HUES64 (cell line): Measurements from ENCODE around the gene HOXC10.

Source experiments
- H3K27ac ChIP-seq: 2 replicates; pipeline ENCODE4 v1.7.0; 2013; ENCODE audit warnings: low read depth, low read length, inconsistent platforms
- H3K27me3 ChIP-seq: 2 replicates; pipeline ENCODE4 v1.6.1; 2013; ENCODE audit warnings: mild to moderate bottlenecking, low read length; ENCODE audit not compliant: insufficient read depth
- H3K36me3 ChIP-seq: 2 replicates; pipeline ENCODE4 v1.6.1; 2013; ENCODE audit warnings: mild to moderate bottlenecking, low read length; ENCODE audit not compliant: insufficient read depth
- H3K4me1 ChIP-seq: 2 replicates; pipeline ENCODE4 v1.6.1; 2013; ENCODE audit warnings: mild to moderate bottlenecking, low read length, moderate library complexity; ENCODE audit not compliant: insufficient read depth
- H3K4me3 ChIP-seq: 2 replicates; pipeline ENCODE4 v1.5.1; 2013; ENCODE audit warnings: mild to moderate bottlenecking, low read length, moderate library complexity
- H3K9ac ChIP-seq: 2 replicates; pipeline ENCODE4 v1.6.1; 2013; ENCODE audit warnings: mild to moderate bottlenecking, low read depth, low read length
- H3K9me3 ChIP-seq: 2 replicates; pipeline ENCODE4 v1.6.1; 2013; ENCODE audit warnings: low read depth, low read length; ENCODE audit not compliant: insufficient read depth
- WGBS: fragments of 150-250, 120-280 bp; methylation state at CpG from one replicate; pipeline ENCODE4 v1.1.7; 2013; ENCODE audit warnings: missing lambda C conversion rate; 5-methylcytosine and 5-hydroxymethylcytosine counted together

The HOXC10 gene

DNA sequence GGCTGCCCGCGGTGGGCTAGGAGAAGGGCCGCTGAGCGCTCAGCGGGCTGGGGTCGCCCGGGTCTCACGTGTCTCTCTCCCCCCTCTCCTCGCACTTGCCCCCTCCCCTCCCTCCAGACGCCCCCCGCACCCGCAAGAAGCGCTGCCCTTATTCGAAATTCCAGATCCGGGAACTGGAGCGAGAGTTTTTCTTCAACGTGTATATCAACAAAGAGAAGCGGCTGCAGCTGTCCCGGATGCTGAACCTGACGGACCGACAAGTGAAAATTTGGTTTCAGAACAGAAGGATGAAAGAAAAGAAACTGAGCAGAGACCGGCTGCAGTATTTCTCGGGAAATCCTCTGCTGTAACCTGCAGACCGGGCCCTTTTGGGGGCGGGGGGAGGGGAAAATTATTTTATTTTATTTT lies 9.9 kb upstream of the HOXC10 start:
- no peak overlapping the region for H3K9ac ChIP-seq
- no peaks in the 10 kb centered on the region; the same call in 1 of the 2 replicates for H3K4me1 ChIP-seq
- 5% methylated on average over 25 of the region's 25 CpGs for WGBS
- H3K4me3 ChIP-seq = no peak overlapping the region
- no peak overlapping the region for H3K27ac ChIP-seq
- no peaks in the 10 kb centered on the region for H3K36me3 ChIP-seq
- peaks cover 100% of the 10 kb centered on the region for H3K27me3 ChIP-seq
- H3K9me3 ChIP-seq = no peaks in the 10 kb centered on the region

DNA sequence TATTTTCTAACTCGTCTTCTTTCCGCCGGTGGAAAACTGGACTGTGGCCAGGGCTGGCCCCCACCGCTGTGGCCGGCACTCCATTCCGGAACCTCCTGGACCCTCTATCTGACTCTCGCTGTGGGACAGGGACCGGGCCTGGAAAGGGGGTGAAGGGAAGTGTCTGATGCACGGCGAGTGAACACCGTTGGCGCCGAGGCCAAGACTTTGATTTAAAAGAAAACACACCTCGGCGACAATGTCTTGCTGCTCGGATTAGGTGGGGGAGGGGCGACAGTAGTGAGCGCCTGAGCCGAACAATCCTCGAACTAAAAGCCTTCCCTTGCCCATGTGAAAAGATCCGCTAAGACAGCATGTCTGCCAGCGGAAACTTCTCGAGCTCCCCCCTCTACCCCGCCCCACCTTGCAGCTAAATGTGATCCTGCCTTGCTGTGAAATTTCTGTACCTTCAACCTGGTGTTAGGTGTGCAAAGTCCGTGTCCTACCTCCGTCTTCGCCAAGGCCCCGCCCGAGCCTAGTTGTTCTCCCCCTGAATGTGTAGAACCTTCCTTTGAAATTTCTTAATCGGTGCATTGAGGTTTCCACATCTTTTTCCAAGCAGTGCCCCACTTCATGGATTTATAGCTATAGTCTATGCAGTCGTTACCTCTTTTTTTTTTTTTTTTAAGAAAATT lies 9.3 kb upstream of the HOXC10 start:
- Histone ChIP-seq H3K9me3 (no peaks in the 10 kb centered on the region), H3K4me1 (no peaks in the 10 kb centered on the region; the same call in 1 of the 2 replicates), H3K4me3 (no peak overlapping the region), H3K27ac (no peak overlapping the region), H3K27me3 (peaks cover 100% of the 10 kb centered on the region), H3K36me3 (no peaks in the 10 kb centered on the region), H3K9ac (no peak overlapping the region)
- 13% methylated on average over 31 of the region's 31 CpGs for WGBS

DNA sequence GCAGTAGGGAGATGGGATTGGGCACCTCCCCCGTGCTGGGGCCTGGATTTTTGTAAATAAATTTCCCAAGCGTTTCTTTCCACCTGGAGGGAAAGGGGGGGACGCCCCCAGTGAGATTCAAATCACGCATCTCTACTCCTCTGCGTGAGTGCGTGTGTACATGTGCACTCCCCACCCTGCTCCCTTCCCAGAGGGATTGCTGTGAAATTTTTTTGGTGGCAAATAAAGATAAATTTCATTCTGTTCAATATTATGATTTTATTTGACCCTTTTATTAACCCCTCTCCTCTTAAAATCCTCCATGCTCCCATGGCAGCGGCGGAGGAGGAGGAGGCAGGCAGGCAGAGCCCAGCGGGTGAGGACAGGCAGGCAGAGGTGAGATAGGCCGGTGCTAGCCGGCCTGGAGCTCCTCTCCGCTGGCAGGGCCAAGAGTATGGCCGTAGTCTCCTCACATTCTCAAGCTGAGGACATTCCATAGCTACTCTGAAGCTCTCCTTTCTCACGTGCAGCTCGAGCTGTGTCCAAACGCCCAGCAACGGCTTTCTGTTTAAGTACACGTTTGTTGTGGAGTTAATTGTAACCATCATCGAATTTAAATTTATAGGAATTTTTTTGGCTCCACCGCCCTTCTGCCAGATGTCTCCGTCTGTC lies 8.6 kb upstream of the HOXC10 start:
- Histone ChIP-seq H3K9me3 (no peaks in the 10 kb centered on the region), H3K9ac (no peak overlapping the region), H3K27ac (no peak overlapping the region)

DNA sequence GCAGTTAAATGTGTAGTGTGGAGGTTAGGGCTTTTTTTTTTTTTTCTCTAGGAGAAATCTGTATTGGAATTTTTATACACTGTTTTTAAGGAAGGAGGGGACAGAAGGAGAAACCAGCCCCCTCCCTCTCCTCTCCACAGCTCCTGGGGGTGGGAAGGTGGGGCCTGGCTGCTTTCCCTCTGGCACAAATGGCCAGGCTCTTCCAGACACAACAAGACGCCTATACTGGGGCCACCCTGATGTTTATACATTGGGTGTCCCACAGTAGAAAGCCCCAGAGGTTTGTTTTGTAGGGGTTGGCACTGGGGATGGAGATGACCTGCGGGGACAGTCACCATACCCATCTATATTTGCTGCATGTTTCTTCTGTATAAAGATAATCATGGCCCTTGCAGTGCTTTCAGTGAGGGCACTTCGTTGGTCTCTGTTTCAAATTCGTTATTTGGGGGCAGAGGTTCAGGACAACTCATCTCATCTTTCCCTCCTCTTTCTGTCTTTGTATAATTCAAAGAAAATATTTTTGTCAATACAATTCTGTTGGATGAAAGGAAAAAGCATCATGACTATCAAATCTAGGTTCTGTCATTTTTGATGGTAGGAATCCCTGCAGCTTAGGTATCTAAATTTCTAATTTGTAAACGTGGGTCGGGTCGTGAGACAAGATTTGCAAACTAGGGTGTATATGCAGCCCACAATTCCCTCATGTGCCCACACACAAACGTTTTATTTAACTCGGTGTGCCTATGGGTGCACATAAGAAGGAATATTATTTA lies 7.9 kb upstream of the HOXC10 start:
- Histone ChIP-seq H3K27me3 (peaks cover 100% of the 10 kb centered on the region), H3K9ac (no peak overlapping the region), H3K4me1 (no peaks in the 10 kb centered on the region; the same call in 1 of the 2 replicates), H3K4me3 (no peak overlapping the region), H3K27ac (no peak overlapping the region), H3K36me3 (no peaks in the 10 kb centered on the region), H3K9me3 (no peaks in the 10 kb centered on the region)
- 25% methylated on average over 6 of the region's 9 CpGs for WGBS

More for the DNA sequence above, 8.6 kb upstream of the HOXC10 start:
- no peaks in the 10 kb centered on the region; the same call in 1 of the 2 replicates for H3K4me1 ChIP-seq
- H3K4me3 ChIP-seq = no peak overlapping the region
- H3K36me3 ChIP-seq = no peaks in the 10 kb centered on the region
- peaks cover 100% of the 10 kb centered on the region for H3K27me3 ChIP-seq
- WGBS = 19% methylated on average over 17 of the region's 21 CpGs

DNA sequence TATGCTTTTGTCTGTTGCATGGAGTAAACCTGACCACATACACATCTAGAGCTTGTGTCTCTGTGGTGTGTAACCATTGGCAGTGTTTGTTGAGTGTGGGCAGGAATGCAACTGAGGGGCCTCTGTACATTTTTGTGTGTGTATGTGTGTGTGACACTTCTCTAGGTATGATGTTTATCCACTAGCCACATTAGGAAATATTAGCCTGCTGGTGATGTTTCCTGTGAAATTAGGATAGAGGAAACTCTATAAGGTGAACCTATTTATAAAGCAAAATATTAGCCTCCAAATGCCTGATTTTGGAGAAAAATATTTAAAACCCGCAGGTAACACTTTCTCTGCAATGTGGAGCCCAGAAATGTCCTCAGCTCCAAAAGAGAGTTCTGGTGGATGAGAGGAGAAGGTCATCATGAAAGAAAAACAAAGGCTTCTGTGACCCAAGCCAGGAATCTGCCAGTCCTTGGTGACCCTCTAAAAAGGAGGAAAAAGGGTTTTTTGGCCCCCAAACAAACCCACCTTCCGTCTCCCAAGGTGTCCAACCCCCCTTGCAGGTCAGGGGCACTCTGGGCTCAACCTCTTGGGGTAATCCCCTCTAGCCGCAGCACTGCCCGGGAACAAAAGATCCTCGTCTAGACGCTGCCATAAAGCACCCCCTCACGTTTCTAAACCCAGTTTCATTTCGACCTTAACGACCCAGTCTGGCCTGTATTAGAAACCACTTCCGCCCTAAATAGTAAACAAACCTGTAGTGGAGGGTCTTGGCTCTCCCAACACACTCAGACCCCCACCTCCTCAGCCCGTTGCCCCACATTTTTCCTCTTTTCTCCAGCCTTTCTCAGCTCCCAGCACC lies 7.1 kb upstream of the HOXC10 start:
- H3K4me3 ChIP-seq = no peak overlapping the region
- H3K9ac ChIP-seq = no peak overlapping the region
- peaks cover 100% of the 10 kb centered on the region for H3K27me3 ChIP-seq
- no peaks in the 10 kb centered on the region for H3K9me3 ChIP-seq
- no peak overlapping the region for H3K27ac ChIP-seq
- H3K36me3 ChIP-seq = no peaks in the 10 kb centered on the region
- H3K4me1 ChIP-seq = no peaks in the 10 kb centered on the region; the same call in 1 of the 2 replicates
- 25% methylated on average over 11 of the region's 11 CpGs for WGBS

DNA sequence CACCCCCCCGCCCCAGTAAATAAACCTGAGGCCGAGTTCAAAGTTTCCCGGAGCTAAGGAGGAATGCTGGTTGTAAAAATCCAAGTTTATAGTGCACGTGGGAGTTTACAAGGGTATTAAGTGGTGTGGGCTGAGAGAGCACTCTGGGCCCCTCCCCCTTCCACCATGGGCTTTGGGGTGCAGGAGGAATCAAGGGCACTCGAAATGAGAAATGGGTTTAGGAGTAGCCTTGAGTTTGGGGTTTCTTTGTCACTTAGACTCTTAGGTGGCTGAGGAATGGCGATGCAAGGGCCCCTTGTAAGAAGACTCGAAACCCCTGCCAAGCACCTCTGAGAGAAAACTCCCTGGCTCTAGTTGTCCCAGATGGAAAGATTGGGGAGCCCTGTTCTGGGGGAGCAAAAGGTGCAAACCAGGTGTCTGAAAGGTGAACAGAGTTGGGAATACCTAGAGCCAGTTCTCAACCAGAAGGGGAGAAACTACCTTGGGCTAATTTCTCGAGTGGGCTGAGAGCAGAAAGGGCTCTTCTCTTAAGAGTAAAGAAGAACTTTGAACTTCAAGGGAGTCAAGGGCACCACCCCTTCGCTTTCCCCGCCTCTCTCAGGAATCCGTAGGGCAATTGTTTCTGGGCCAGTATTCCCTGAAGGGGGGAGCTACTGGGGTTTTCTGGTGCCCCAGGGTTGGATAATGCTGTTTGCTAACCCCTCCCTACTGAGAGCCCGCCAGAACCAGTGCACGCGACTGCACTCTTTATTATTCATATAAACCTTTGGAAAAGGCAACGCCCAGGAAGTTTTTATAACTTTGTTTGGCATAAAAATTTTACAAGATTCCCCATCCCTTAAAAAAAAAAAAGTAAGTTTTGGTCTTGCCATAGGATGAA lies 6.2 kb upstream of the HOXC10 start:
- Histone ChIP-seq H3K36me3 (no peaks in the 10 kb centered on the region), H3K27ac (no peak overlapping the region), H3K9ac (no peak overlapping the region), H3K27me3 (peaks cover 100% of the 10 kb centered on the region), H3K4me1 (no peaks in the 10 kb centered on the region; the same call in 1 of the 2 replicates), H3K9me3 (no peaks in the 10 kb centered on the region), H3K4me3 (no peak overlapping the region)
- WGBS = 26% methylated on average over 13 of the region's 15 CpGs

DNA sequence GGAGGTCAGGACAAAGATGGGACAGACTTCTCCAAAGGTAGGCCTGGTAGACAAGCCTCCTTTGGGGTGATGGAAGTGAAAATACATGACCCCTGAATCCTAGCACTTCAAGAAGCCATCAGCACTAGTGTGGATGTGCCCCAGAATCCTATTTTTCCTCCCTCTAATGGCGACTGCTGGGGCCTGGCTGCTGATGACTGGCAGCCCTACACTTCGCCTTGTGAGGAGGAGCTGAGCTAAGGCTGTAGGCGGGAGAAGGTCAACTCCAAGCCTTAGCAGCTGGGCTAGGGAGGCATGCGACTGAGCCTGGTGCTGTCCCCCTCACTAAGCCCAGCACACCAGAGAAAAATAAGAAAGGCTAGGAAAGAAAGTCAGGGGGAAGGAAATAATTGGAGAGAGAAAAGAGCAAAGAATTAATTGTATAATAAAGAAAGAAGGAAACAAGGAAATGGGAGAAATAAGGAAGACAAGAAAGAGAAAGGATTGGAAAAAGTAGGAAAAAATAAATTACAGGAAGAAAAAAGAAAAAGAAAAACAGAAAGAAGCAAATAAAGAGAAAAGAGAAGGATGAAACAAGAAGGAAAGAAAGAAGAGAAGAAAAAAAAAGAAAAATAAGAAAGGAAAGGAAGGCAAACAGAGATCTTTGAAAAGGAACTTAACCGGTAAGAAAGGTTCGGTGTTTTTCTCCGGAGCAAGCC lies 4.7 kb upstream of the HOXC10 start:
- Histone ChIP-seq H3K36me3 (no peaks in the 10 kb centered on the region), H3K27ac (no peak overlapping the region), H3K27me3 (peaks cover 100% of the 10 kb centered on the region), H3K4me1 (no peaks in the 10 kb centered on the region; the same call in 1 of the 2 replicates), H3K9me3 (no peaks in the 10 kb centered on the region), H3K4me3 (no peak overlapping the region), H3K9ac (no peak overlapping the region)
- WGBS = 25% methylated on average over 7 of the region's 7 CpGs

DNA sequence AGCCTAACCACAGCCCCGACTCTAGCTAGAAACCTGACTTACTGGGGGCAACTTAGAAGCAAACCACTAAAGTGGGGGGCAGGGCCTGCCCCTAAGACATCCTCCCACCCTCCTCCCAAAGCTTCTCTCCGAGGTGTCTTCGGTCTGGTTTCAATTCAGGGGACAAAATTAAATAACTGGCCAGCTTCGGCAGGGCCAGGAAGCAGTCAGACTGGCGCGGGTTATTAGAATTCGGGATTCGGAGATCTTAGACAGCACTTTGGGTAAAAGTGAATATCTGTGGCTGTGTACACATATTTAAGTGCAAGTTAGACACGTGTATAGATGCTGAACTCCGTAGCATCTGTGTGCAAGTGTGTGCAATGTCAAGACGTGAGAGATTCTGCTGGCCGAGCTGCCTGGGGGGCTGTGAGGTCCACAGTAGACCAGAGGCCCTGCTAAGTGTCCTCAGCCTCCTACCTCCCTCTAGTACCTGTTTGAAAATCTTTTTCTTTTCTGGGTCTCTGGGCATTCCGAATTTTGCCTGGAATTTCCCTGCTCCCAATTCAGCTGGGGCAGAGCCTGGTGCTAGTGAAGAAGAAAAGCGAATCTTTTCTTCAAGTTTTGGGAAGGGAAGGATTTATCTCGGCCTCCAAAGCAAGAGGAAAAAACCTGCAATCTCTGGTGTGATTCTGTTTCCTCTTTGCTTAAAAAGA lies 4.0 kb upstream of the HOXC10 start:
- H3K27ac ChIP-seq = no peak overlapping the region
- H3K4me1 ChIP-seq = no peaks in the 10 kb centered on the region; the same call in 1 of the 2 replicates
- WGBS = 46% methylated on average over 15 of the region's 15 CpGs
- no peak overlapping the region for H3K4me3 ChIP-seq
- H3K9ac ChIP-seq = no peak overlapping the region
- no peaks in the 10 kb centered on the region for H3K36me3 ChIP-seq
- H3K9me3 ChIP-seq = no peaks in the 10 kb centered on the region
- H3K27me3 ChIP-seq = peaks cover 100% of the 10 kb centered on the region
